ENCODE data around the gene RAB44.

The RAB44 gene

GRCh38 chr6:36666826-36667591, 30.6 kb upstream of the RAB44 start:
- peak; percentile 85 for TF ChIP-seq SPI1 (IDR thresholded peaks at IDR 0.05; ENCODE audit: low read depth, low read length)
- TF ChIP-seq TAF1 (IDR thresholded peaks at IDR 0.05; ENCODE audit: low read depth, low read length): peak; percentile 75
- peak; percentile 39; the same call in 1 of the 2 replicates for TF ChIP-seq POLR2A (IDR thresholded peaks at IDR 0.05; ENCODE audit: low read depth, low read length)
- TF ChIP-seq POU2F2 (IDR thresholded peaks at IDR 0.05; ENCODE audit: low read depth, low read length): peak; percentile 89
- TF ChIP-seq POLR2AphosphoS5 (IDR thresholded peaks at IDR 0.05; ENCODE audit: low read depth, low read length): peak; percentile 38; the same call in 1 of the 2 replicates
- TF ChIP-seq PAX5 (IDR thresholded peaks at IDR 0.05; ENCODE audit: insufficient read depth, low read length, severe bottlenecking): peak; percentile 97
- DNase-seq (ENCODE audit: insufficient read length, low spot score) (peak; percentile 55), FAIRE-seq (peak; percentile 90)

GRCh38 chr6:36668591-36668990, 29.0 kb upstream of the RAB44 start:
- TF ChIP-seq PAX5 (IDR thresholded peaks at IDR 0.05; ENCODE audit: insufficient read depth, low read length, severe bottlenecking) (no peak), POLR2AphosphoS5 (IDR thresholded peaks at IDR 0.05; ENCODE audit: low read depth, low read length) (no peak)
- FAIRE-seq: no peak

GRCh38 chr6:36669002-36669401, 28.6 kb upstream of the RAB44 start:
- TF ChIP-seq SPI1 (IDR thresholded peaks at IDR 0.05; ENCODE audit: low read depth, low read length) (no peak), POU2F2 (IDR thresholded peaks at IDR 0.05; ENCODE audit: low read depth, low read length) (no peak), PAX5 (IDR thresholded peaks at IDR 0.05; ENCODE audit: insufficient read depth, low read length, severe bottlenecking) (no peak), TAF1 (IDR thresholded peaks at IDR 0.05; ENCODE audit: low read depth, low read length) (no peak), POLR2A (IDR thresholded peaks at IDR 0.05; ENCODE audit: low read depth, low read length) (no peak), POLR2AphosphoS5 (IDR thresholded peaks at IDR 0.05; ENCODE audit: low read depth, low read length) (no peak)
- FAIRE-seq (peak; percentile 45), DNase-seq (ENCODE audit: insufficient read length, low spot score) (no peak)

More at GRCh38 chr6:36668591-36668990, 29.0 kb upstream of the RAB44 start:
- no peak for DNase-seq (ENCODE audit: insufficient read length, low spot score)

- DNase-seq (ENCODE audit: insufficient read length, low spot score) (no peak), FAIRE-seq (no peak)
- TF ChIP-seq POLR2A (IDR thresholded peaks at IDR 0.05; ENCODE audit: low read depth, low read length) (no peak), PAX5 (IDR thresholded peaks at IDR 0.05; ENCODE audit: insufficient read depth, low read length, severe bottlenecking) (no peak), POLR2AphosphoS5 (IDR thresholded peaks at IDR 0.05; ENCODE audit: low read depth, low read length) (no peak), SPI1 (IDR thresholded peaks at IDR 0.05; ENCODE audit: low read depth, low read length) (no peak), POU2F2 (IDR thresholded peaks at IDR 0.05; ENCODE audit: low read depth, low read length) (no peak), TAF1 (IDR thresholded peaks at IDR 0.05; ENCODE audit: low read depth, low read length) (no peak)
Measured at GRCh38 chr6:36670271-36670670, 27.4 kb upstream of the RAB44 start.

DNA sequence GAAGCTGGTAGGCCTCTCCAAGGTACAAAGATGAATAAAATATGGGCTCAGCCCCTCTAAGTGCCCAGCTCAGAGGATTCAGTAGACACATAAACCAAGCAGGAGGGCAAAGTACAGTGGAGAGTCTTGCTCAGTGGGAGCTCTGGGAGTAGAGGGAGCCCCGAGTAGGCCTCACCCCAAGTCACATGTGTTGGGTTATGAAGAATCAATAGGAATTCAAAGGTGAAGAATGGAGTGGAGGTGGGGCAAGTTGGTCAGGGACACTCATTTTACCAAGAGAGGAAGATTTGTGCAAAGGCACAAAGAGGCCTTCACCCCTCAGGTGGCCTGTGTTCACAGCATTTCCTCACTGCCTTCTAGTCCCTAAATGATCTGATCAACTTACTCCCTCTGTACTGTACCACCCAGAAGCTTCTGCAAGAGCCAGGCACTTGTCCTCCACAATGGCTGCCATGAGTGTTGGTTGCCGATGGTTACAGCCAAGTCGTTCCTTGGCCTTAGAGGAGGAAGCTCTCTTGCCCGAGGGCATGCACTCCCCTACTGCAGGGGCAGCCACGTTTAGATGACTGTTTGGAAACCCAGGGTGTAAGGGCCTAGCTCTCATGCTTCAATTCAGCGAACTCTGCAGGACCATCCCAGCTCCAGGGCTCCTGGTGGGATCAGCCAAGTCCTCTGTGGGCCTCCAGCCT, 25.8 kb upstream of the RAB44 start:
- TF ChIP-seq PAX5 (IDR thresholded peaks at IDR 0.05; ENCODE audit: insufficient read depth, low read length, severe bottlenecking): no peak
- no peak for TF ChIP-seq SPI1 (IDR thresholded peaks at IDR 0.05; ENCODE audit: low read depth, low read length)
- no peak for TF ChIP-seq POLR2AphosphoS5 (IDR thresholded peaks at IDR 0.05; ENCODE audit: low read depth, low read length)
- no peak for TF ChIP-seq POU2F2 (IDR thresholded peaks at IDR 0.05; ENCODE audit: low read depth, low read length)
- no peak for TF ChIP-seq TAF1 (IDR thresholded peaks at IDR 0.05; ENCODE audit: low read depth, low read length)
- TF ChIP-seq POLR2A (IDR thresholded peaks at IDR 0.05; ENCODE audit: low read depth, low read length): no peak
- DNase-seq (ENCODE audit: insufficient read length, low spot score): no peak
- no peak for FAIRE-seq

GRCh38 chr6:36673882-36674281, 23.7 kb upstream of the RAB44 start:
- TF ChIP-seq TAF1 (IDR thresholded peaks at IDR 0.05; ENCODE audit: low read depth, low read length) (no peak), PAX5 (IDR thresholded peaks at IDR 0.05; ENCODE audit: insufficient read depth, low read length, severe bottlenecking) (no peak), POLR2A (IDR thresholded peaks at IDR 0.05; ENCODE audit: low read depth, low read length) (no peak), SPI1 (IDR thresholded peaks at IDR 0.05; ENCODE audit: low read depth, low read length) (no peak), POLR2AphosphoS5 (IDR thresholded peaks at IDR 0.05; ENCODE audit: low read depth, low read length) (no peak), POU2F2 (IDR thresholded peaks at IDR 0.05; ENCODE audit: low read depth, low read length) (no peak)
- DNase-seq (ENCODE audit: insufficient read length, low spot score): no peak
- no peak for FAIRE-seq

GRCh38 chr6:36674942-36675341, 22.7 kb upstream of the RAB44 start:
- FAIRE-seq (no peak), DNase-seq (ENCODE audit: insufficient read length, low spot score) (no peak)
- TF ChIP-seq TAF1 (IDR thresholded peaks at IDR 0.05; ENCODE audit: low read depth, low read length) (no peak), POU2F2 (IDR thresholded peaks at IDR 0.05; ENCODE audit: low read depth, low read length) (no peak), POLR2AphosphoS5 (IDR thresholded peaks at IDR 0.05; ENCODE audit: low read depth, low read length) (no peak), PAX5 (IDR thresholded peaks at IDR 0.05; ENCODE audit: insufficient read depth, low read length, severe bottlenecking) (no peak), POLR2A (IDR thresholded peaks at IDR 0.05; ENCODE audit: low read depth, low read length) (no peak), SPI1 (IDR thresholded peaks at IDR 0.05; ENCODE audit: low read depth, low read length) (no peak)

GRCh38 chr6:36676141-36677058, 21.2 kb upstream of the RAB44 start:
- FAIRE-seq (peak; percentile 51), DNase-seq (ENCODE audit: insufficient read length, low spot score) (no peak)

More at GRCh38 chr6:36676141-36677058, 21.2 kb upstream of the RAB44 start:
- TF ChIP-seq PAX5 (IDR thresholded peaks at IDR 0.05; ENCODE audit: insufficient read depth, low read length, severe bottlenecking): no peak
- 0 out of 2 replicates have a peak, but pooled peaks have one; percentile 47 for TF ChIP-seq POU2F2 (IDR thresholded peaks at IDR 0.05; ENCODE audit: low read depth, low read length)
- peak; percentile 55; the same call in 1 of the 2 replicates for TF ChIP-seq TAF1 (IDR thresholded peaks at IDR 0.05; ENCODE audit: low read depth, low read length)
- TF ChIP-seq POLR2AphosphoS5 (IDR thresholded peaks at IDR 0.05; ENCODE audit: low read depth, low read length): no peak
- TF ChIP-seq SPI1 (IDR thresholded peaks at IDR 0.05; ENCODE audit: low read depth, low read length): peak; percentile 86
- TF ChIP-seq POLR2A (IDR thresholded peaks at IDR 0.05; ENCODE audit: low read depth, low read length): peak; percentile 43; the same call in 1 of the 2 replicates

Measured in GM12891 (cell line).